HG03457 (cell line): Measurements from ENCODE around the gene MPP2.
"Not testable (repeated sequence)": the region's sequence is repeated elsewhere in the genome, so short reads cannot be mapped to it uniquely, and the experiment has no call there.

Experiments used
- ATAC-seq: cut with Tn5 transposase; IDR thresholded peaks from one replicate; pipeline ENCODE4 v1.9.1; 2021; ENCODE audit warnings: moderate number of reproducible peaks; ENCODE audit not compliant: unreplicated experiment

The MPP2 gene

GRCh38 chr17:43852571-43852970 is 54.8 kb downstream of the MPP2 start:
- ATAC-seq, result no peak

- ATAC-seq, result no peak
Measured at GRCh38 chr17:43849116-43849515, 58.2 kb downstream of the MPP2 start.

GRCh38 chr17:43848601-43849000 is 58.7 kb downstream of the MPP2 start:
- no peak for ATAC-seq

- ATAC-seq, result no peak
Measured at GRCh38 chr17:43846963-43847371, 60.4 kb downstream of the MPP2 start, which contains the start of gene CD300LG. Gene CD300LG, plus strand, starts transcription at chr17:43847176. Its CDS starts 41 bp downstream, at chr17:43847217.

GRCh38 chr17:43846221-43846712 is 61.1 kb downstream of the MPP2 start:
- ATAC-seq, result no peak

GRCh38 chr17:43845766-43846165 is 61.6 kb downstream of the MPP2 start:
- no peak for ATAC-seq

GRCh38 chr17:43844241-43844640 is 63.1 kb downstream of the MPP2 start:
- no peak for ATAC-seq

GRCh38 chr17:43842975-43843325 is 64.4 kb downstream of the MPP2 start:
- ATAC-seq, result no peak

GRCh38 chr17:43842091-43842974 is 65.0 kb downstream of the MPP2 start:
- ATAC-seq, result not testable (repeated sequence)

GRCh38 chr17:43841282-43841681 is 66.1 kb downstream of the MPP2 start:
- no peak for ATAC-seq

GRCh38 chr17:43840814-43841213 is 66.5 kb downstream of the MPP2 start:
- no peak for ATAC-seq

- no peak for ATAC-seq
Measured at GRCh38 chr17:43839670-43840108, 67.6 kb downstream of the MPP2 start.

GRCh38 chr17:43834106-43834505 is 73.2 kb downstream of the MPP2 start:
- no peak for ATAC-seq

GRCh38 chr17:43832976-43833829 is 74.1 kb downstream of the MPP2 start, which contains the start of gene MPP3:
Gene MPP3, minus strand, starts transcription at chr17:43833146. Its CDS starts 1,240 bp downstream, at chr17:43831906.
- no peak for ATAC-seq

- no peak for ATAC-seq
Measured at GRCh38 chr17:43832168-43832975, 75.0 kb downstream of the MPP2 start.

- no peak for ATAC-seq
Measured at GRCh38 chr17:43831633-43832032, 75.7 kb downstream of the MPP2 start.

- ATAC-seq, result no peak
Measured at GRCh38 chr17:43830510-43831140, 76.7 kb downstream of the MPP2 start.

- ATAC-seq, result no peak
Measured at GRCh38 chr17:43829738-43830137, 77.6 kb downstream of the MPP2 start.

GRCh38 chr17:43827596-43827995 is 79.7 kb downstream of the MPP2 start:
- ATAC-seq, result no peak

- ATAC-seq, result no peak
Measured at GRCh38 chr17:43826206-43826605, 81.1 kb downstream of the MPP2 start.
